HepG2 (cell line): ENCODE measurements around the gene YKT6. TPM values are rescaled to one million over a fixed set of nuclear protein-coding genes. Genes with fewer than 3 reads are reported as not detected.

ENCODE experiments used
- ASH2L ChIP-seq: fragments of 300-600, 200-600 bp; sonication (generic); IDR thresholded peaks from 2 replicates; pipeline ENCODE4 v1.7.0; 2017; ENCODE audit warnings: low read depth, mild to moderate bottlenecking, moderate library complexity, mixed read lengths, low read length; ENCODE audit not compliant: insufficient read length
- BRF2 ChIP-seq: sonication (generic); formaldehyde crosslinking; IDR thresholded peaks from 2 replicates; pipeline ENCODE4 v1.8.1; 2022; ENCODE audit warnings: mild to moderate bottlenecking, missing genetic modification reagents
- FOXP4 ChIP-seq: sonication (generic); formaldehyde crosslinking; IDR thresholded peaks from 2 replicates; pipeline ENCODE4 v1.4.0; 2020; ENCODE audit warnings: missing genetic modification reagents
- GABPA ChIP-seq, 2 experiments: IDR thresholded peaks; 2 replicates each; pipeline ENCODE4 v1.6.1; 2011 to 2016; ENCODE audit warnings: low read depth in 2 of 2, low read length in 1 of 2, missing biosample characterization in 1 of 2, missing genetic modification characterization in 1 of 2
- HOXA3 ChIP-seq: sonication (generic); formaldehyde crosslinking; IDR thresholded peaks from 2 replicates; pipeline ENCODE4 v1.5.0; 2020; ENCODE audit warnings: missing genetic modification reagents
- KDM3A ChIP-seq: IDR thresholded peaks from 2 replicates; pipeline ENCODE4 v1.6.1; 2018; ENCODE audit warnings: low read depth, missing compliant biosample characterization
- KLF6 ChIP-seq: IDR thresholded peaks from 2 replicates; pipeline ENCODE4 v1.8.0; 2016; ENCODE audit warnings: missing biosample characterization, missing genetic modification reagents
- NR2C2 ChIP-seq: sonication (generic); formaldehyde crosslinking; IDR thresholded peaks from 2 replicates; pipeline ENCODE4 v1.4.0; 2020; ENCODE audit warnings: missing genetic modification reagents, mild to moderate bottlenecking, moderate library complexity, borderline replicate concordance
- SP2 ChIP-seq: sonication (generic); formaldehyde crosslinking; IDR thresholded peaks from 2 replicates; pipeline ENCODE4 v1.5.1; 2020; ENCODE audit warnings: mild to moderate bottlenecking, missing genetic modification reagents
- TFDP1 ChIP-seq: IDR thresholded peaks from 2 replicates; pipeline ENCODE4 v1.6.1; 2016; ENCODE audit warnings: missing compliant biosample characterization, missing genetic modification reagents, borderline replicate concordance
- TGIF2 ChIP-seq: IDR thresholded peaks from 2 replicates; pipeline ENCODE4 v1.6.1; 2016; ENCODE audit warnings: control low read depth, missing compliant biosample characterization
- THAP7 ChIP-seq: sonication (generic); formaldehyde crosslinking; IDR thresholded peaks from 2 replicates; pipeline ENCODE4 v1.8.1; 2023; ENCODE audit warnings: mild to moderate bottlenecking, missing genetic modification reagents
- ZNF142 ChIP-seq: sonication (generic); formaldehyde crosslinking; IDR thresholded peaks from 2 replicates; pipeline ENCODE4 v1.4.0; 2020; ENCODE audit warnings: missing genetic modification reagents
- ZNF224 ChIP-seq: sonication (generic); formaldehyde crosslinking; IDR thresholded peaks from 2 replicates; pipeline ENCODE4 v1.5.0; 2020; ENCODE audit warnings: mild to moderate bottlenecking, missing genetic modification reagents
- ZNF432 ChIP-seq: sonication (generic); formaldehyde crosslinking; IDR thresholded peaks from 2 replicates; pipeline ENCODE4 v1.5.0; 2020; ENCODE audit warnings: missing genetic modification reagents, mild to moderate bottlenecking, borderline replicate concordance
- ZNF616 ChIP-seq: sonication (generic); formaldehyde crosslinking; IDR thresholded peaks from 2 replicates; pipeline ENCODE4 v1.5.0; 2020; ENCODE audit warnings: low read depth, mild to moderate bottlenecking, missing genetic modification reagents
- ZNF777 ChIP-seq: sonication (generic); formaldehyde crosslinking; IDR thresholded peaks from 2 replicates; pipeline ENCODE4 v1.4.0; 2020; ENCODE audit warnings: missing genetic modification reagents
- polyA plus RNA-seq, 8 experiments: library from polyadenylated mRNA; depleted of rRNA in 3 of 8; stranded (reverse) in 7 of 8; unstranded in 1 of 8; fragments of >200 nt; fragmentation: Illumina TruSeq in 4 of 8; extraction: Trizol in 4 of 8; gene quantifications; 2 replicates each; pipeline versions ENCODE4 v1.2.1 to v1.2.3, GENCODE V29; 2011 to 2016; ENCODE audit warnings: low read depth in 4 of 8, missing spikeins in 1 of 8, mixed read lengths in 1 of 8; ENCODE audit not compliant: insufficient read depth in 1 of 8
- total RNA-seq, 5 experiments: library from RNA; depleted of rRNA; stranded (reverse); fragments of >200 nt; fragmentation: Illumina TruSeq; extraction: Trizol; gene quantifications; 2 replicates each; pipeline ENCODE4 v1.2.3, GENCODE V29; 2016; ENCODE audit warnings: low read depth in 1 of 5

The YKT6 gene
- total and polyA plus RNA-seq, 2 of the 13 experiments (the other 11 are each of a cell fraction or from before 2014, with no cell fraction given) = 52.2 to 60.3 TPM

- TF ChIP-seq TFDP1 (CRISPR knock-in tag) (peak; percentile 68; the same call in 1 of the 2 replicates), BRF2 (CRISPR knock-in tag) (0 out of 2 replicates have a peak, but pooled peaks have one; percentile 18), GABPA (IDR thresholded peaks at IDR 0.05; ENCODE audit: low read depth, low read length) (peak; percentile 96), GABPA (CRISPR knock-in tag; IDR thresholded peaks at IDR 0.05; ENCODE audit: low read depth) (peak; percentile 95), ZNF432 (no peak), ZNF142 (peak; percentile 58), TGIF2 (CRISPR knock-in tag) (0 out of 2 replicates have a peak, but pooled peaks have one; percentile 42), ZNF616 (0 out of 2 replicates have a peak, but pooled peaks have one; percentile 29), ASH2L (peak; percentile 61), THAP7 (CRISPR knock-in tag) (0 out of 2 replicates have a peak, but pooled peaks have one; percentile 67), SP2 (CRISPR knock-in tag) (peak; percentile 83), ZNF224 (CRISPR knock-in tag) (no peak), KDM3A (no peak), ZNF777 (CRISPR knock-in tag) (0 out of 2 replicates have a peak, but pooled peaks have one; percentile 20), FOXP4 (CRISPR knock-in tag) (0 out of 2 replicates have a peak, but pooled peaks have one; percentile 43), HOXA3 (CRISPR knock-in tag) (peak; percentile 81), KLF6 (CRISPR knock-in tag) (peak; percentile 65; the same call in 1 of the 2 replicates), NR2C2 (peak; percentile 99)
Observed at GRCh38 chr7:44200699-44201461, at the start of gene YKT6 (continued).
